Fibroblast of lung (primary cell): Measurements from ENCODE around the gene CDYL2. TPM values are rescaled to one million over a fixed set of nuclear protein-coding genes. Genes with fewer than 3 reads are reported as not detected.
A peak's percentile ranks its signal among the peaks of the same experiment; 100 is the strongest.

ENCODE experiments used
- DNase-seq, 2 donors: peaks; one replicate each; pipeline versions ENCODE4 v3.0.0 to v3.0.0-alpha.2; 2010; ENCODE audit warnings: low read depth in 2 of 2
- H2AFZ ChIP-seq: 2 replicates; pipeline ENCODE4 v1.5.1; 2012; ENCODE audit warnings: low read length, control low read depth, inconsistent platforms
- H3K27ac ChIP-seq: 2 replicates; pipeline ENCODE4 v1.5.1; 2011; ENCODE audit warnings: low read length, control low read depth; ENCODE audit not compliant: insufficient read depth
- H3K27me3 ChIP-seq: 2 replicates; pipeline ENCODE4 v1.5.1; 2011; ENCODE audit warnings: mild to moderate bottlenecking, low read length; ENCODE audit not compliant: control insufficient read depth, insufficient read depth
- H3K36me3 ChIP-seq: 2 replicates; pipeline ENCODE4 v1.5.1; 2011; ENCODE audit warnings: low read length; ENCODE audit not compliant: control insufficient read depth, insufficient read depth
- H3K4me1 ChIP-seq: 2 replicates; pipeline ENCODE4 v1.5.1; 2011; ENCODE audit warnings: low read length; ENCODE audit not compliant: control insufficient read depth, insufficient read depth; ENCODE audit errors: extremely low read depth
- H3K4me2 ChIP-seq: 2 replicates; pipeline ENCODE4 v1.5.1; 2011; ENCODE audit warnings: low read length, control low read depth; ENCODE audit not compliant: insufficient read depth; ENCODE audit errors: extremely low read depth
- H3K4me3 ChIP-seq, 4 experiments: fragments of 200-600 bp in 1 of 4; sonication (generic) in 1 of 4; replicated peaks in 1 of 4; 2 replicates each; pipeline ENCODE4 v1.5.1; 2011 to 2016; ENCODE audit warnings: low read length in 4 of 4, low read depth in 3 of 4, mild to moderate bottlenecking in 3 of 4, control low read depth in 2 of 4, inconsistent platforms in 1 of 4, mixed read lengths in 1 of 4; ENCODE audit not compliant: insufficient read depth in 1 of 4; ENCODE audit errors: control extremely low read depth in 1 of 4
- H3K79me2 ChIP-seq: 2 replicates; pipeline ENCODE4 v1.5.1; 2012; ENCODE audit warnings: mild to moderate bottlenecking, low read length, inconsistent platforms; ENCODE audit not compliant: control insufficient read depth, insufficient read depth
- H3K9ac ChIP-seq: 2 replicates; pipeline ENCODE4 v1.5.1; 2011; ENCODE audit warnings: mild to moderate bottlenecking, low read length, control low read depth; ENCODE audit not compliant: insufficient read depth
- H3K9me3 ChIP-seq: 2 replicates; pipeline ENCODE4 v1.5.1; 2012; ENCODE audit warnings: low read depth, low read length; ENCODE audit not compliant: control insufficient read depth, insufficient read depth
- H4K20me1 ChIP-seq: 2 replicates; pipeline ENCODE4 v1.5.1; 2011; ENCODE audit warnings: low read length; ENCODE audit not compliant: control insufficient read depth, insufficient read depth; ENCODE audit errors: extremely low read depth
- EZH2 ChIP-seq: IDR thresholded peaks from 2 replicates; pipeline ENCODE4 v1.5.1; 2012; ENCODE audit warnings: low read length, control low read depth, mild to moderate bottlenecking; ENCODE audit errors: missing control alignments
- polyA plus RNA-seq, 2 donors: library from polyadenylated mRNA; depleted of rRNA in 1 of 2; stranded (reverse) in 1 of 2; unstranded in 1 of 2; fragments of >200 nt; gene quantifications; 2 replicates each; pipeline ENCODE4 v1.2.1, GENCODE V29; 2011 to 2012; ENCODE audit warnings: missing spikeins in 1 of 2
- total RNA-seq: library from RNA; depleted of rRNA; stranded (reverse); fragments of >200 nt; gene quantifications from 2 replicates; pipeline ENCODE4 v1.2.1, GENCODE V29; 2014
- TF ChIP-seq, protein P1 (sequence below), 2 donors: IDR thresholded peaks in 1 of 2; conservative IDR thresholded peaks in 1 of 2; 1 replicate in 1 of 2; 2 replicates in 1 of 2; pipeline ENCODE4 v1.5.1; 2011 to 2012; ENCODE audit warnings: low read length in 2 of 2, control low read depth in 1 of 2, inconsistent platforms in 1 of 2, low read depth in 1 of 2, mild to moderate bottlenecking in 1 of 2

The CDYL2 gene
- total and polyA plus RNA-seq, 2 donors (not counting 1 experiment from before 2014, with no cell fraction given) = 1.1 to 3.5 TPM

DNA sequence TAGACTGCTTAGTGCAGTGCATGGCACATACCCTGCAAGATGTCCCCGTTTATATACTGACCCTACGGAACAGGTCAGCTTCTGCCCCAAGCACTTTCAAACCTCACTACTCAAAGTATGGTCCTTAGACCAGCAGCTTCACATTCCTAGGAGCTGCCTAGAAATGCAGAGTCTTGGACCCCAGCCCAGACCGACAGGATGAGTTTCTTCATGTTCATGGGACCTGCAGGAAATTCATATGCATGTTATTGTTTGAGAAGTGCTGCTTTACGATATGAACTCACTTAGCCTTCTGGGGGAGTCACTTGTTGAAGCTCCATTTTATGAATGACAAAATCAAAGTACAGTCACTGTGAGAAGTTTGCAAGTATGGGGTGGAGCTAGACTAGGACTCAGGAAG lies 181.0 kb downstream of the CDYL2 start:
- no peak overlapping the region for H2AFZ ChIP-seq
- H3K4me1 ChIP-seq = no peaks in the 10 kb centered on the region
- H3K79me2 ChIP-seq = no peaks in the 10 kb centered on the region
- no peak overlapping the region for H3K4me2 ChIP-seq
- H3K4me3 ChIP-seq = no peak overlapping the region
- peak; percentile 1 to 65 for DNase-seq
- H3K27ac ChIP-seq = no peak overlapping the region
- no peak for TF ChIP-seq EZH2
- TF ChIP-seq, protein P1, sequence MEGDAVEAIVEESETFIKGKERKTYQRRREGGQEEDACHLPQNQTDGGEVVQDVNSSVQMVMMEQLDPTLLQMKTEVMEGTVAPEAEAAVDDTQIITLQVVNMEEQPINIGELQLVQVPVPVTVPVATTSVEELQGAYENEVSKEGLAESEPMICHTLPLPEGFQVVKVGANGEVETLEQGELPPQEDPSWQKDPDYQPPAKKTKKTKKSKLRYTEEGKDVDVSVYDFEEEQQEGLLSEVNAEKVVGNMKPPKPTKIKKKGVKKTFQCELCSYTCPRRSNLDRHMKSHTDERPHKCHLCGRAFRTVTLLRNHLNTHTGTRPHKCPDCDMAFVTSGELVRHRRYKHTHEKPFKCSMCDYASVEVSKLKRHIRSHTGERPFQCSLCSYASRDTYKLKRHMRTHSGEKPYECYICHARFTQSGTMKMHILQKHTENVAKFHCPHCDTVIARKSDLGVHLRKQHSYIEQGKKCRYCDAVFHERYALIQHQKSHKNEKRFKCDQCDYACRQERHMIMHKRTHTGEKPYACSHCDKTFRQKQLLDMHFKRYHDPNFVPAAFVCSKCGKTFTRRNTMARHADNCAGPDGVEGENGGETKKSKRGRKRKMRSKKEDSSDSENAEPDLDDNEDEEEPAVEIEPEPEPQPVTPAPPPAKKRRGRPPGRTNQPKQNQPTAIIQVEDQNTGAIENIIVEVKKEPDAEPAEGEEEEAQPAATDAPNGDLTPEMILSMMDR (conservative IDR thresholded peaks at IDR 0.05 in 1 of 2, IDR thresholded peaks at IDR 0.05 in 1 of 2; ENCODE audit: low read depth in 1 of 2, low read length in 2 of 2) = no peak
- no peaks in the 10 kb centered on the region for H3K9me3 ChIP-seq
- no peak overlapping the region for H3K9ac ChIP-seq
- no peaks in the 10 kb centered on the region for H3K36me3 ChIP-seq
- no peaks in the 10 kb centered on the region for H3K27me3 ChIP-seq
- no peaks in the 10 kb centered on the region for H4K20me1 ChIP-seq

DNA sequence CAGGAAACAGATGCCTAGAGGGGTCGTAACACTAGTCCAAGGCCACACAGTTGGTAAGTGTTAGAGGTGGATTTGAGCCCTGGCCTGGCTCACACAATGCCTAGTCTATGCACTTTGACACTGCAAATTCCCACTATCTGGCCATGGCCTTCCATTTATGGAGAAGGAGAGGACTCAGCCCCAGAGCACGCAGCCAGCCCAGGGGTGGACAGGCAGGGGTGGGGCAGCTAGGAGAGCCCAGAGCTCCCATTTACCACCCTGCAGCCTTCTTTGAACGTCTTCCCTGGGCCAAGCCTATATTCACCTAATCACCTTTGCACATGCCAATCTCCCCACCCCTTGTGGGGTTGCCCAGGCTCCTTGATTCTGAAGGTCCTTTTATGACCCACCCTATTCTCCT lies 182.4 kb downstream of the CDYL2 start:
- H3K4me1 ChIP-seq = no peaks in the 10 kb centered on the region

DNA sequence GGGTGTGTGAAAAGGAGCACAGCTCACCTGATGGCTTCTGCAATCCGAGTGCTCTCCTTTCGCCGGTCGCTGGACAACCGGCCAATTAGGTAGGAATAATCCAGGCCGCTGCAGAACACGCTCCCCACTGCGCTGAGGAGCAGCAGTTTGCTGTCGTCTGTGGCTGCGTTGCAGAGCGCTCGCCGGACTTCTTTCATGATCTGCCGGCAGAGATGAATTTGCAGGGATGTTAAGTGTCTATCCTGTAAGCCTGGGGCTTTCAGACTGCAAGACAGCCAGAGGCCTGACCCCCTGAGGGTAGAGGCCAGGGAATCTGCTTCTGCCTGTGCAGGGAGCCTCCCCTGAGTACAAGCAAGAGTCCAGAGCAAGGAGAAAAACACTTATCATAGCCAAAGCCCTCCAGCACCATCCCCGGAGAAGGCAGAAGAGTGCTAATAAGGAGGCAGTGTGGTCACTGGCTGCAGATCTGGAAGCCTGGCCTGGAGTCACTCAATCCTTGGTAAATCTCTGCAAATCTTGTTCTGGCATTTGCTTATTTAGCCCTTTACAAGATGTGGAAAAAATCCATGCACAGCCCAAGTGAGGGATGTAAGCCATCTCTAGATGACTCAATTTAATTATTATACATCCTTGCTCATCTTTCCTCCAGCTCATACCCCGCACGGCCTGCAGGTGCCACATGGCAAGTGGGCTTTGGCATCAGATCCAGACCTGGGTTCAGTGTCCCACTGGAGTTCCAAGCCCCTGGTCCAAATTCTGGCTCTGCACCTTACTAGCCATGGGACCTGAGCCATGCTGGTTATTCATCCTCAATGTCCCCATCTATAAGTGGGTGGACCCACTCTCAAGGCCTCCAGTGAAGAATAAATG lies 183.4 kb downstream of the CDYL2 start:
- no peak for DNase-seq
- Histone ChIP-seq H3K9ac (no peak overlapping the region), H3K27ac (no peak overlapping the region), H3K4me3 (no peak overlapping the region), H3K36me3 (no peaks in the 10 kb centered on the region), H3K79me2 (no peaks in the 10 kb centered on the region), H3K4me1 (no peaks in the 10 kb centered on the region), H3K27me3 (no peaks in the 10 kb centered on the region), H2AFZ (no peak overlapping the region), H3K9me3 (no peaks in the 10 kb centered on the region), H3K4me2 (no peak overlapping the region), H4K20me1 (no peaks in the 10 kb centered on the region)
- TF ChIP-seq, protein P1 (conservative IDR thresholded peaks at IDR 0.05 in 1 of 2, IDR thresholded peaks at IDR 0.05 in 1 of 2; ENCODE audit: low read depth in 1 of 2, low read length in 2 of 2) = no peak

More for the DNA sequence above, 182.4 kb downstream of the CDYL2 start:
- Histone ChIP-seq H4K20me1 (no peaks in the 10 kb centered on the region), H3K79me2 (no peaks in the 10 kb centered on the region), H3K27me3 (no peaks in the 10 kb centered on the region), H3K27ac (no peak overlapping the region), H3K9me3 (no peaks in the 10 kb centered on the region), H3K9ac (no peak overlapping the region), H3K4me3 (no peak overlapping the region), H3K4me2 (no peak overlapping the region), H2AFZ (no peak overlapping the region), H3K36me3 (no peaks in the 10 kb centered on the region)
- DNase-seq = no peak
- TF ChIP-seq EZH2 = no peak
- TF ChIP-seq, protein P1 (conservative IDR thresholded peaks at IDR 0.05 in 1 of 2, IDR thresholded peaks at IDR 0.05 in 1 of 2; ENCODE audit: low read depth in 1 of 2, low read length in 2 of 2) = no peak
